ENCODE measurements around the gene CDHR3.

CDHR3 gene

GRCh38 chr7:105974471-105974870 lies 11.4 kb downstream of the CDHR3 start:
- no peak for DNase-seq (ENCODE audit: low read depth)

GRCh38 chr7:105975770-105976417 lies 12.8 kb downstream of the CDHR3 start:
- TF ChIP-seq CTCF (IDR thresholded peaks at IDR 0.05; ENCODE audit: low read depth, low read length, missing control alignments), result no peak
- H3K4me3 ChIP-seq (ENCODE audit: low read depth, low read length), result no peak overlapping the region
- DNase-seq (ENCODE audit: low read depth), result no peak
- in situ Hi-C loops (cut with HindIII; ENCODE audit: low sequenced_read_pairs), result no loop called here

More at GRCh38 chr7:105974471-105974870, 11.4 kb downstream of the CDHR3 start:
- no peak overlapping the region for H3K4me3 ChIP-seq (ENCODE audit: low read depth, low read length)
- in situ Hi-C loops (cut with HindIII; ENCODE audit: low sequenced_read_pairs), result no loop called here
- no peak for TF ChIP-seq CTCF (IDR thresholded peaks at IDR 0.05; ENCODE audit: low read depth, low read length, missing control alignments)

- DNase-seq (ENCODE audit: low read depth), result no peak
- H3K4me3 ChIP-seq (ENCODE audit: low read depth, low read length), result no peak overlapping the region
- in situ Hi-C loops (cut with HindIII; ENCODE audit: low sequenced_read_pairs), result no loop called here
- no peak for TF ChIP-seq CTCF (IDR thresholded peaks at IDR 0.05; ENCODE audit: low read depth, low read length, missing control alignments)
Observed at GRCh38 chr7:105976868-105977267, 13.8 kb downstream of the CDHR3 start.

- H3K4me3 ChIP-seq (ENCODE audit: low read depth, low read length), result no peak overlapping the region
- in situ Hi-C loops (cut with HindIII; ENCODE audit: low sequenced_read_pairs), result no loop called here
- no peak for DNase-seq (ENCODE audit: low read depth)
- no peak for TF ChIP-seq CTCF (IDR thresholded peaks at IDR 0.05; ENCODE audit: low read depth, low read length, missing control alignments)
Observed at GRCh38 chr7:105978035-105978434, 15.0 kb downstream of the CDHR3 start.

GRCh38 chr7:105978974-105979373 lies 15.9 kb downstream of the CDHR3 start:
- no peak overlapping the region for H3K4me3 ChIP-seq (ENCODE audit: low read depth, low read length)
- no peak for DNase-seq (ENCODE audit: low read depth)
- no peak for TF ChIP-seq CTCF (IDR thresholded peaks at IDR 0.05; ENCODE audit: low read depth, low read length, missing control alignments)
- in situ Hi-C loops (cut with HindIII; ENCODE audit: low sequenced_read_pairs), result no loop called here

GRCh38 chr7:105979405-105979804 lies 16.3 kb downstream of the CDHR3 start:
- in situ Hi-C loops (cut with HindIII; ENCODE audit: low sequenced_read_pairs), result no loop called here
- no peak for TF ChIP-seq CTCF (IDR thresholded peaks at IDR 0.05; ENCODE audit: low read depth, low read length, missing control alignments)
- H3K4me3 ChIP-seq (ENCODE audit: low read depth, low read length), result no peak overlapping the region
- DNase-seq (ENCODE audit: low read depth), result no peak

Data from astrocyte of the cerebellum (primary cell).